A549 (cell line): Measurements from ENCODE around the gene PTMS. TPM values are rescaled to one million over a fixed set of nuclear protein-coding genes. Genes with fewer than 3 reads are reported as not detected.

ENCODE experiments used
- ATAC-seq, 2 experiments: fragments of 200-7000 bp in 1 of 2; fragments of >200 bp in 1 of 2; cut with Nextera tagmentation in 1 of 2; cut with Tn5 transposase in 1 of 2; 3 replicates each; pipeline versions ENCODE4 v1.8.0 to v1.9.1; 2018 to 2020; ENCODE audit warnings: mild to moderate bottlenecking in 1 of 2, moderate library complexity in 1 of 2
- CTCF ChIA-PET: fragments of 300-600 bp; sonication (Branson Sonifier 250); formaldehyde crosslinking; extraction: SDS; loops from one replicate; lab custom pipeline; 2021; ENCODE audit warnings: antibody characterized with exemption, inconsistent platforms; lab: Yijun Ruan, JAX
- POLR2A ChIA-PET: fragments of 350-600 bp; formaldehyde crosslinking; extraction: SDS; loops from one replicate; lab custom pipeline; 2021; ENCODE audit warnings: antibody characterized with exemption, inconsistent platforms; lab: Yijun Ruan, JAX
- DNase-seq, 2 experiments: peaks; one replicate each; pipeline versions ENCODE4 v3.0.0 to v3.0.0-alpha.2; 2011 to 2016; ENCODE audit warnings: low read depth in 1 of 2, low spot score in 1 of 2
- FAIRE-seq: peaks from 2 replicates; lab custom pipeline; 2011; peaks lifted over from hg19 to GRCh38; lab: Jason Lieb, UNC
- H3K27ac ChIP-seq, 2 experiments: fragments of >200 bp; sonication (Bioruptor Twin); formaldehyde crosslinking; 3 replicates each; pipeline ENCODE4 v1.5.1; 2016 to 2017
- H3K4me1 ChIP-seq: fragments of >200 bp; sonication (Bioruptor Twin); formaldehyde crosslinking; 3 replicates; pipeline ENCODE4 v1.6.1; 2016
- H3K4me2 ChIP-seq: fragments of >200 bp; sonication (Bioruptor Twin); formaldehyde crosslinking; 3 replicates; pipeline ENCODE4 v1.6.1; 2016
- H3K4me3 ChIP-seq: fragments of >200 bp; sonication (Bioruptor Twin); formaldehyde crosslinking; 3 replicates; pipeline ENCODE4 v1.5.1; 2016
- H3K9me3 ChIP-seq: fragments of >200 bp; sonication (Bioruptor Twin); formaldehyde crosslinking; 3 replicates; pipeline ENCODE4 v1.6.1; 2016
- BHLHE40 ChIP-seq: IDR thresholded peaks from 2 replicates; pipeline ENCODE4 v1.6.1; 2012; ENCODE audit warnings: low read depth, low read length, inconsistent platforms
- CTCF ChIP-seq: fragments of >200 bp; sonication (Bioruptor Twin); formaldehyde crosslinking; IDR thresholded peaks from 3 replicates; pipeline ENCODE4 v1.5.1; 2016
- HOXB5 ChIP-seq: fragments of 250-450 bp; sonication (Bioruptor Pico); IDR thresholded peaks from 2 replicates; pipeline ENCODE4 v1.5.0; 2020; ENCODE audit warnings: mild to moderate bottlenecking, moderate library complexity
- KDM1A ChIP-seq: fragments of 200-600 bp; sonication (generic); IDR thresholded peaks from 2 replicates; pipeline ENCODE4 v1.6.1; 2016; ENCODE audit warnings: low read depth, mild to moderate bottlenecking
- KDM5A ChIP-seq: fragments of 200-600 bp; sonication (generic); IDR thresholded peaks from 2 replicates; pipeline ENCODE4 v1.6.1; 2016; ENCODE audit warnings: antibody characterized with exemption, mild to moderate bottlenecking
- MAZ ChIP-seq: fragments of 150-350 bp; IDR thresholded peaks from 2 replicates; pipeline ENCODE4 v1.6.1; 2014; ENCODE audit warnings: antibody characterized with exemption, low read depth, low read length, borderline replicate concordance
- MYC ChIP-seq: IDR thresholded peaks from 2 replicates; pipeline ENCODE4 v1.6.1; 2012; ENCODE audit warnings: mild to moderate bottlenecking, inconsistent platforms, low read length, improper control_type of control experiment, borderline replicate concordance
- POLR2A ChIP-seq: IDR thresholded peaks from 2 replicates; pipeline ENCODE4 v1.6.1; 2012; ENCODE audit warnings: mild to moderate bottlenecking, low read length
- RAD21 ChIP-seq, 2 experiments: fragments of >200 bp in 1 of 2; sonication (Bioruptor Twin) in 1 of 2; formaldehyde crosslinking in 1 of 2; IDR thresholded peaks in 1 of 2; conservative IDR thresholded peaks in 1 of 2; 2 replicates in 1 of 2; 3 replicates in 1 of 2; pipeline ENCODE4 v1.6.1; 2012 to 2018; ENCODE audit warnings: inconsistent platforms in 1 of 2
- RARB ChIP-seq: fragments of 250-450 bp; sonication (Bioruptor Pico); IDR thresholded peaks from 2 replicates; pipeline ENCODE4 v1.8.0; 2021; ENCODE audit warnings: mild to moderate bottlenecking, moderate library complexity
- SMC3 ChIP-seq: fragments of >200 bp; sonication (Bioruptor Twin); formaldehyde crosslinking; IDR thresholded peaks from 3 replicates; pipeline ENCODE4 v1.6.1; 2018; ENCODE audit warnings: inconsistent platforms
- SREBF2 ChIP-seq: fragments of 450-650 bp; IDR thresholded peaks from 2 replicates; pipeline ENCODE4 v1.6.1; 2014; ENCODE audit warnings: mild to moderate bottlenecking, moderate library complexity
- ZC3H11A ChIP-seq: fragments of 450-650 bp; IDR thresholded peaks from 2 replicates; pipeline ENCODE4 v1.6.1; 2014; ENCODE audit warnings: antibody characterized with exemption, mild to moderate bottlenecking
- ZSCAN20 ChIP-seq: fragments of 250-450 bp; sonication (Bioruptor Pico); IDR thresholded peaks from 2 replicates; pipeline ENCODE4 v1.8.0; 2022; ENCODE audit warnings: mild to moderate bottlenecking, moderate library complexity
- WGBS: methylation state at CpG from one replicate; pipeline ENCODE4 v1.1.6; 2017; ENCODE audit errors: missing lambda C conversion rate; 5-methylcytosine and 5-hydroxymethylcytosine counted together
- polyA plus RNA-seq, 4 experiments: library from polyadenylated mRNA; depleted of rRNA in 3 of 4; stranded (reverse); fragments of >200 nt; fragmentation: RNase III in 1 of 4; extraction: RNeasy Plus Mini Kit Qiagen cat#74134 plus additional on column Dnase treatment in 1 of 4; gene quantifications; 2 replicates in 3 of 4; 3 replicates in 1 of 4; pipeline ENCODE4 v1.2.3, GENCODE V29; 2011 to 2017
- TF ChIP-seq, protein P1 (sequence below): fragments of >200 bp; sonication (Bioruptor Twin); formaldehyde crosslinking; IDR thresholded peaks from 3 replicates; pipeline ENCODE4 v1.6.1; 2016
- TF ChIP-seq, protein P2 (sequence below): fragments of 200-600 bp; sonication (generic); IDR thresholded peaks from 2 replicates; pipeline ENCODE4 v1.6.1; 2016; ENCODE audit warnings: antibody characterized with exemption, mild to moderate bottlenecking, moderate library complexity

Gene PTMS
- polyA plus RNA-seq, 2 of the 4 experiments (the other 2 are of a cell fraction): 391 to 1,195 TPM

DNA sequence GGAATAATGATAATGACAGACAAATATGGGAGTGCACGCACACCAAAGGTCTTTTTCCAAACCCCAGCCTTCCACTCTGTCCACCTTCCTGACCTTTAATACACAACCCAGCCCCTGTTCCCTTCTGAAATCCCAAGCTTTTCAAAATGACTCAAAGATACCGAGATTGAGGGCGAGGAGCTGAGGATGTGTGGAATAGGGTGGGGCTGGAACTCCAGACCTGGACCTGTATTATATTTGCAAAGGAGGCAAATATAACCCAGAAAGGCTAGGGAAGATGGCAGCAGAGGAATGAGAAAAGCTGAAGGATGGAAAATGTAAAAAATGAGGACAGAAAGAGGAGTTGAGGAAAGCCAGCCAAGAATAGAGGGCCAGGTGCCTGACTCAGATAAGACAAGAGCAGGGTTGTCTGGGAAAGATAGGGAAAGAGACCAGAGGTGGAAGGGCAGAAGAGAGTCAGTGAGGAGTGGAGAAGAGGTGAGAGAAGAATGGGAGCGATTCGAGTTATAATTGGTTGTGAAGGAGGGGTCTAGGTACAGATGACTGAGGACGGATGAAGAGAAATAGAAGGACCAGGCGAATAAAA is 1.0 kb upstream of the PTMS start:
- Histone ChIP-seq H3K4me1 (peaks cover 48% of the 10 kb centered on the region), H3K4me2 (peak overlapping the region; percentile 86), H3K9me3 (no peaks in the 10 kb centered on the region), H3K27ac (peak overlapping the region; percentile 94 to 99), H3K4me3 (peak overlapping the region; percentile 97)
- FAIRE-seq (no peak), ATAC-seq (peak; percentile 1; a peak in 4 of 6 replicates), DNase-seq (peak; percentile 36 to 46)
- CTCF ChIA-PET: interaction anchor here (0.5 to 26.0 kb wide), 13 partner anchors 8 to 148 kb away, joined by 3 to 670 read pairs (median 8); partner anchors contain the start of genes CD4, MLF2 and SPSB2
- TF ChIP-seq ZSCAN20 (CRISPR knock-in tag): no peak
- no peak for TF ChIP-seq SREBF2
- no peak for TF ChIP-seq RARB (CRISPR knock-in tag)
- no peak for TF ChIP-seq BHLHE40
- no peak for TF ChIP-seq KDM1A
- no peak for TF ChIP-seq HOXB5 (CRISPR knock-in tag)
- TF ChIP-seq POLR2A: peak; percentile 23; the same call in 1 of the 2 replicates
- TF ChIP-seq MAZ: no peak
- 9% methylated on average over 7 of the region's 7 CpGs for WGBS
- POLR2A ChIA-PET: interaction anchor here (0.7 to 5.1 kb wide), 8 partner anchors 11 to 233 kb away, joined by 3 to 118 read pairs (median 16); partner anchors contain the start of genes CDCA3, COPS7A, MLF2 and USP5

DNA sequence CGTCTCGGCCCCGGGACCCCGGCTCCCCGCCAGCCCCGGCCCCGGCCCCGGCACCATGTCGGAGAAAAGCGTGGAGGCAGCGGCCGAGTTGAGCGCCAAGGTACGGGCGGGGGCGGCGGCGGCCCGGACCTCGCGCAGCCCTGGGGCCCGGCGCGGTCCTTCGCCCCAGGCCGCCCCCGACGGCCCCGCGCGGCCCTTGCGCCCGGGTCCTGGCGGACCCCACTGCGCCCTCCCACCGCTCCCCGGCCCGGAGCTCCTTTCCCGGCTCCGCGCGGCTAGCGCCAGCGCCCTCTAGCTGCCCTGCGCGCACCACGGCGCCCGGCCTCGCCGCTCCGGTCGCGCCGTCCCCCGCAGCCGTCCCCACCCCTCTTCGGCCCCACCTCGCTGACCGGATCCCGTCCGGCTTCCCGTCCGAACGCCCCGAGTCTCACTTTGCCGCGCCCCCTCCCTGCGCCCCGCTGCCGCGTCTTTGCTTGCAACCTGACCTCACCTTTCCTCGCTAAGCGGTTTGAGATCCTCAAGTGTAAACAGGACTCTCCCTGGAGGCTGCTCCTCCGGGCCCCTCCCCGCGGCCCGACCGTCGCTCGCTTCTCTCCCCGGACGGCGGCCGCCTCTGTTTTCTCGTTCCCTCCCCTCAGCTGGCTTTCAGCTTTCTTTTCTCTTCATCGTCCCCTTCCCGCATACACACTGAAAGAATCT is 637 bp downstream of the PTMS start:
- H3K4me1 ChIP-seq: peaks cover 64% of the 10 kb centered on the region
- POLR2A ChIA-PET: interaction anchor here (0.6 to 5.1 kb wide), 12 partner anchors 8 to 139 kb away, joined by 3 to 118 read pairs (median 11); partner anchors contain the start of genes CDCA3, COPS7A, MLF2 and TPI1
- DNase-seq (peak; percentile 68), ATAC-seq (peak; percentile 31), FAIRE-seq (no peak)
- H3K9me3 ChIP-seq: no peaks in the 10 kb centered on the region
- CTCF ChIA-PET: interaction anchor here (0.6 to 26.0 kb wide), 31 partner anchors 8 to 228 kb away, joined by 3 to 670 read pairs (median 5); partner anchors contain the start of genes CD4, CDCA3, COPS7A and MLF2
- peak overlapping the region; percentile 97 for H3K4me3 ChIP-seq
- peak; percentile 5 to 46; a peak in 3 of 5 replicates for TF ChIP-seq RAD21 (conservative IDR thresholded peaks at IDR 0.05 in 1 of 2, IDR thresholded peaks at IDR 0.05 in 1 of 2)
- TF ChIP-seq MYC: peak; percentile 26; the same call in 1 of the 2 replicates
- peak; percentile 68; the same call in 1 of the 2 replicates for TF ChIP-seq MAZ
- TF ChIP-seq BHLHE40: no peak
- TF ChIP-seq, protein P1, sequence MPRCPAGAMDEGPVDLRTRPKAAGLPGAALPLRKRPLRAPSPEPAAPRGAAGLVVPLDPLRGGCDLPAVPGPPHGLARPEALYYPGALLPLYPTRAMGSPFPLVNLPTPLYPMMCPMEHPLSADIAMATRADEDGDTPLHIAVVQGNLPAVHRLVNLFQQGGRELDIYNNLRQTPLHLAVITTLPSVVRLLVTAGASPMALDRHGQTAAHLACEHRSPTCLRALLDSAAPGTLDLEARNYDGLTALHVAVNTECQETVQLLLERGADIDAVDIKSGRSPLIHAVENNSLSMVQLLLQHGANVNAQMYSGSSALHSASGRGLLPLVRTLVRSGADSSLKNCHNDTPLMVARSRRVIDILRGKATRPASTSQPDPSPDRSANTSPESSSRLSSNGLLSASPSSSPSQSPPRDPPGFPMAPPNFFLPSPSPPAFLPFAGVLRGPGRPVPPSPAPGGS: no peak
- no peak for TF ChIP-seq ZC3H11A
- TF ChIP-seq SMC3: peak; percentile 50; the same call in 2 of the 3 replicates
- TF ChIP-seq CTCF: peak; percentile 80
- TF ChIP-seq, protein P2, sequence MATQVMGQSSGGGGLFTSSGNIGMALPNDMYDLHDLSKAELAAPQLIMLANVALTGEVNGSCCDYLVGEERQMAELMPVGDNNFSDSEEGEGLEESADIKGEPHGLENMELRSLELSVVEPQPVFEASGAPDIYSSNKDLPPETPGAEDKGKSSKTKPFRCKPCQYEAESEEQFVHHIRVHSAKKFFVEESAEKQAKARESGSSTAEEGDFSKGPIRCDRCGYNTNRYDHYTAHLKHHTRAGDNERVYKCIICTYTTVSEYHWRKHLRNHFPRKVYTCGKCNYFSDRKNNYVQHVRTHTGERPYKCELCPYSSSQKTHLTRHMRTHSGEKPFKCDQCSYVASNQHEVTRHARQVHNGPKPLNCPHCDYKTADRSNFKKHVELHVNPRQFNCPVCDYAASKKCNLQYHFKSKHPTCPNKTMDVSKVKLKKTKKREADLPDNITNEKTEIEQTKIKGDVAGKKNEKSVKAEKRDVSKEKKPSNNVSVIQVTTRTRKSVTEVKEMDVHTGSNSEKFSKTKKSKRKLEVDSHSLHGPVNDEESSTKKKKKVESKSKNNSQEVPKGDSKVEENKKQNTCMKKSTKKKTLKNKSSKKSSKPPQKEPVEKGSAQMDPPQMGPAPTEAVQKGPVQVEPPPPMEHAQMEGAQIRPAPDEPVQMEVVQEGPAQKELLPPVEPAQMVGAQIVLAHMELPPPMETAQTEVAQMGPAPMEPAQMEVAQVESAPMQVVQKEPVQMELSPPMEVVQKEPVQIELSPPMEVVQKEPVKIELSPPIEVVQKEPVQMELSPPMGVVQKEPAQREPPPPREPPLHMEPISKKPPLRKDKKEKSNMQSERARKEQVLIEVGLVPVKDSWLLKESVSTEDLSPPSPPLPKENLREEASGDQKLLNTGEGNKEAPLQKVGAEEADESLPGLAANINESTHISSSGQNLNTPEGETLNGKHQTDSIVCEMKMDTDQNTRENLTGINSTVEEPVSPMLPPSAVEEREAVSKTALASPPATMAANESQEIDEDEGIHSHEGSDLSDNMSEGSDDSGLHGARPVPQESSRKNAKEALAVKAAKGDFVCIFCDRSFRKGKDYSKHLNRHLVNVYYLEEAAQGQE: no peak; the same call in 1 of the 2 replicates
- no peak for TF ChIP-seq KDM5A
- peak overlapping the region; percentile 94 to 99 for H3K27ac ChIP-seq
- H3K4me2 ChIP-seq: peak overlapping the region; percentile 86
- under 1% methylated on average over 46 of the region's 88 CpGs for whole genome bisulfite sequencing
